IMR-90 (cell line): Measurements from ENCODE around the gene SYNE1.

ENCODE experiments used
- MXI1 ChIP-seq: IDR thresholded peaks from 2 replicates; pipeline ENCODE4 v1.6.1; 2012; ENCODE audit warnings: low read depth, mild to moderate bottlenecking, low read length, moderate library complexity, borderline replicate concordance
- POLR2A ChIP-seq: IDR thresholded peaks from 2 replicates; pipeline ENCODE4 v1.6.1; 2012; ENCODE audit warnings: mild to moderate bottlenecking, low read depth, low read length
- RAD21 ChIP-seq: IDR thresholded peaks from 2 replicates; pipeline ENCODE4 v1.6.1; 2012; ENCODE audit warnings: low read length, improper control_type of control experiment
- SMC3 ChIP-seq: fragments of 150-350 bp; IDR thresholded peaks from 2 replicates; pipeline ENCODE4 v1.6.1; 2016; ENCODE audit warnings: low read depth, mild to moderate bottlenecking, antibody characterized with exemption, low read length, moderate library complexity
- TF ChIP-seq, protein P1 (sequence below): conservative IDR thresholded peaks from 2 replicates; pipeline ENCODE4 v1.5.1; 2012; ENCODE audit warnings: mild to moderate bottlenecking, low read depth, low read length, improper control_type of control experiment
- TF ChIP-seq, protein P2 (sequence below): fragments of 150-350 bp; IDR thresholded peaks from 2 replicates; pipeline ENCODE4 v1.6.1; 2016; ENCODE audit warnings: low read depth, mild to moderate bottlenecking, low read length, moderate library complexity, borderline replicate concordance

DNA sequence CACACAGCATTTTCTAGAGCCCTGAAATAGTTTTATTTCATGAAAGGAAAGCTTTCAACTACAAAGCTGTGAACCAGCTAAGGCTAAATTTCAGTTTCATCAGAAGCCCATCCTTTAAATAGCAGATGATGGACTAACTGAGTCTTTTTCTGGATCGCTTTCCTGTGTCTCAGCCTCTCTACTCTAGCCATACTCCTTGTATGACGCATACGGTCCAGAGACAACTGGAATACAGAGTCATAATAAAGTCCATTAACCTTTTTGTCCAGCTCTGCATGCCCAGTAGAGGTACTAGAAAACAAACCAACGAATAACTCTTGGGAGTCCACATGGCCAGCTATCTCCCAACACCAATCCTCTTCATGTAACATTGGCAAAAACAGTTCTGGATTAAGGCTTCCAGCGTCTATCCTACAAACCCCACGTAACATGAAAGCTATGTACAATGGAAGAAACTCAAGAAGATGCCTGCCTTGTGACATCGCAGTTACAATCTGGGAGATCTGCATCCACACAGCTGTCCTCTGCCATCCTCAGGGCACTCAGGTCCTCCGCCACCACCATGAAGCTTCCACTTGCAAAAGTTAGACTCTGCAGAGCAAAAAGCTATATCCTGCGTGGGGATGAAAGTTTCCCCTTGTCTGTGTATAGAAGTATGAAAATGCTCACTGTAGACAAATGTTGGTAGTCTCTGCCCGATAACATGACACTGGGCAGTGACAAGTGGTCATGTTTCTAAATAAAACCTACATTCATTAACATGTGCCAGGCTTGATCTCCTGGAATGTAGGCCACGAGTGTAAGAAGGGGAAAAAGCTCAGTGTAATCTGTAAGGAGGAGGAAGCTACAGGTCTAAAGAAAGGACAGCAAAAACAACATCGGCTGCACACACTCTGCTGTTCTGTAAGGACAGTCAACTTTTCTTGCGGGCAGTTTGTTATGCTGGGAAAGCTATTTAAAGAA lies 469.2 kb downstream of the SYNE1 start:
- TF ChIP-seq, protein P1, sequence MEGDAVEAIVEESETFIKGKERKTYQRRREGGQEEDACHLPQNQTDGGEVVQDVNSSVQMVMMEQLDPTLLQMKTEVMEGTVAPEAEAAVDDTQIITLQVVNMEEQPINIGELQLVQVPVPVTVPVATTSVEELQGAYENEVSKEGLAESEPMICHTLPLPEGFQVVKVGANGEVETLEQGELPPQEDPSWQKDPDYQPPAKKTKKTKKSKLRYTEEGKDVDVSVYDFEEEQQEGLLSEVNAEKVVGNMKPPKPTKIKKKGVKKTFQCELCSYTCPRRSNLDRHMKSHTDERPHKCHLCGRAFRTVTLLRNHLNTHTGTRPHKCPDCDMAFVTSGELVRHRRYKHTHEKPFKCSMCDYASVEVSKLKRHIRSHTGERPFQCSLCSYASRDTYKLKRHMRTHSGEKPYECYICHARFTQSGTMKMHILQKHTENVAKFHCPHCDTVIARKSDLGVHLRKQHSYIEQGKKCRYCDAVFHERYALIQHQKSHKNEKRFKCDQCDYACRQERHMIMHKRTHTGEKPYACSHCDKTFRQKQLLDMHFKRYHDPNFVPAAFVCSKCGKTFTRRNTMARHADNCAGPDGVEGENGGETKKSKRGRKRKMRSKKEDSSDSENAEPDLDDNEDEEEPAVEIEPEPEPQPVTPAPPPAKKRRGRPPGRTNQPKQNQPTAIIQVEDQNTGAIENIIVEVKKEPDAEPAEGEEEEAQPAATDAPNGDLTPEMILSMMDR, result no peak
- TF ChIP-seq POLR2A, result no peak
- TF ChIP-seq MXI1, result no peak
- no peak for TF ChIP-seq SMC3
- TF ChIP-seq, protein P2, sequence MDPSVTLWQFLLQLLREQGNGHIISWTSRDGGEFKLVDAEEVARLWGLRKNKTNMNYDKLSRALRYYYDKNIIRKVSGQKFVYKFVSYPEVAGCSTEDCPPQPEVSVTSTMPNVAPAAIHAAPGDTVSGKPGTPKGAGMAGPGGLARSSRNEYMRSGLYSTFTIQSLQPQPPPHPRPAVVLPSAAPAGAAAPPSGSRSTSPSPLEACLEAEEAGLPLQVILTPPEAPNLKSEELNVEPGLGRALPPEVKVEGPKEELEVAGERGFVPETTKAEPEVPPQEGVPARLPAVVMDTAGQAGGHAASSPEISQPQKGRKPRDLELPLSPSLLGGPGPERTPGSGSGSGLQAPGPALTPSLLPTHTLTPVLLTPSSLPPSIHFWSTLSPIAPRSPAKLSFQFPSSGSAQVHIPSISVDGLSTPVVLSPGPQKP, result no peak
- no peak for TF ChIP-seq RAD21
